GM19099 (cell line): Measurements from ENCODE around the gene MDFI.

Experiments
- POLR2A ChIP-seq: IDR thresholded peaks from 3 replicates; pipeline ENCODE4 v1.6.1; 2011; ENCODE audit warnings: low read depth; ENCODE audit not compliant: insufficient read length; ENCODE audit errors: extremely low read depth

The MDFI gene

DNA sequence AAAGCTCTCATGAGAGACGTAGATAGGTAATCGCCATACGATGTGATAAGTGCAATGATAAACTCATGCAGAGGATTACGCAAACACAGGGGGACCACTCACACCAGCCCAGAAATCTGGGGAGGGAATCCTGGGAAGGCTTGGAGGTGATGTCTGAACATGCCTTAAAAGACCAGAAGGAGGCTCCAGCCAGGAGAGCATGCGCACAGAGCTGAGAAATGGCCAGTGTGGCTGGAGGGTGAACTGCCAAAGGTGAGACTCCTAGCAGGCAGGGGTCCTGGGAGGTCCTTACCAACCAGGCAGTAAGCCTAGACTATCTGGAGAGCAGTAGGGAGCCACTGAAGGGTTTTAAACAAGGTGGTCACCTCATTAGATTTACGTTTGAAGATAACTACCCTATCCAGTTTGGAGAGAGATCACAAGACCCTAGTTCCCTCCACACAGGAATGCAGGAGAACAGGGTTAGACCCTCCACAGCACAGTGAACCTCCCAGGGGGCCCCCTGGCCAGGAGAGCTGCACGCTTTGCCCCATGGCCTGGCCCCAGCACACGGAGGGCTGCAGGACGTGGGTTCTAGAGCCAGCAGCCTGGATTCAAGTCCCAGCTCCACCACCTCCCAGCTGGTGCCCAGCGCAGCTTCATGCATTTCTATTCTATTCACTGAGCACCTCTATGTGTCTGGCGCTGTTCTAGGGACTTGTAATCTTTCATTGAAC, 13.1 kb downstream of the MDFI start:
- TF ChIP-seq POLR2A = no peak

- no peak for TF ChIP-seq POLR2A
Observed at GRCh38 chr6:41651962-41652657, 13.8 kb downstream of the MDFI start.

DNA sequence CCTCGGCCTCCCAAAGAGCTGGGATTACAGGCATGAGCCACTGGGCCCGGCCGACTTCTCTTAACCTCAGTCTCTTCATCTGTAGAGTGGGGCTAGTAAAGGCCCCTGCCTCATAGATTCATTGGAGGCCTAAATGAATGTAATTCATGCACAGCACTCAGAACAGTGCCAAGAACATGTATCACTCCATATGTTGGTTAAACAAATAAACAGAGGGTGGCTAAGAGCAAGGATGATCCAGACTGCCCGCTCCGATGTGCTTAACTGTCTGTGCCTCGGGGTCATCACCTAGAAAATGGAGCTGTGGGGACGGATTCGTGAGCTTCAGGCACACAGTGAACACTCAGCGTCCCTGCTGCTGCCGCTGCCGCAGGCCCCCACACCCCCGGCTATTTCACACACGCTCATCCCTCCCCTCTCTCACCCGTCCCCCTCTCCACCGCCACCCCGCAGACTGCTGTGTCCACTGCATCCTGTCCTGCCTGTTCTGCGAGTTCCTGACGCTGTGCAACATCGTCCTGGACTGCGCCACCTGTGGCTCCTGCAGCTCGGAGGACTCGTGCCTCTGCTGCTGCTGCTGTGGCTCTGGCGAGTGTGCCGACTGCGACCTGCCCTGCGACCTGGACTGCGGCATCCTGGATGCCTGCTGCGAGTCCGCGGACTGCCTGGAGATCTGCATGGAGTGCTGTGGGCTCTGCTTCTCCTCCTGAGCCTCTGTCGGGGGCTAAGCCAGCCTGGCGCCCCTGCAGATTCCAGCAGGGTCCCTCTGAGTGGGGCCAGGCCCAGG, 14.8 kb downstream of the MDFI start:
- no peak for TF ChIP-seq POLR2A

DNA sequence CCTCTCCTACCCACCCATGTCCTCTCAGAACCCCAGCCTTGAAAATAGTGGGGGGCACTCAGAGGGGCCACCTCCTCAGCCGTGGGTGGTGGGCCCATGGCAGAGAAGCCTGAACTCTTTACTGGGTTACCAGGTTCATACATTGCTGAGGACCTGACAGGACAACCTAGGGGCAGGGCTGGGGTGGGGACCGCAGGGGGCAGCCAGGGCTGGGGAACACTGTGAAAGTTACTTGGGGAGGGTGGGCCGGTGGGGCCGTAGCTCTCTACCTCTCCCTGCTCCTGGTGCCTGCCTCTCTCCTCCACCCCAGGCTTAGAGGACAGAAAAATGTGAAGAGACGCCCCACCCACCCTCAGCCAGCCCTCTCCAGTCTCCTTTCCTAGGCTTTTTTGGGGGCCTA, 15.4 kb downstream of the MDFI start:
- no peak for TF ChIP-seq POLR2A

- no peak for TF ChIP-seq POLR2A
Observed at GRCh38 chr6:41654151-41654697, 16.0 kb downstream of the MDFI start.

DNA sequence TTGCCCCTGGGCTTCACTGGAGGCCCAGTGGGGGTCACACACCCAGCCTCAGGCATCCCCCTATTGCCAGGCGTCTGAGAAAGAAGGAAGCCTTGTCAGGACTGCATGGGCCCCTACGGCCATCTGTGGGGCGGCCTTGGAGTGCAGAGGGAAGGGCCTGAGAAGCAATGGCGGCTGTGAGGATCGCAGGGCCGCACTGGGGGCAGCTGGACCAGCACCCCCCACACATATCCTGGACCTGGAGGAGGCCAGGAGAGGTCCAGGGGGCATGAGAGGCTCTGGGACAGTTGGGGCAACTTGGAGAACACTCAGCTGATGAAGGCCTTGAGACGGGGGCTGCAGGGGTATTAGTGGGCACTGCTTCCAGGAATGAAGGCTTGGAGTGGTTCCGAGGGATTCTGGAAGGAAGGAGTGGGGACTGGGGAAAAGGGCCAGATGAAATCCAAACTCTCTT, 16.5 kb downstream of the MDFI start:
- no peak for TF ChIP-seq POLR2A

- TF ChIP-seq POLR2A = no peak
Observed at GRCh38 chr6:41655176-41655575, 16.9 kb downstream of the MDFI start.

GRCh38 chr6:41655646-41656001, 17.4 kb downstream of the MDFI start:
- no peak for TF ChIP-seq POLR2A

DNA sequence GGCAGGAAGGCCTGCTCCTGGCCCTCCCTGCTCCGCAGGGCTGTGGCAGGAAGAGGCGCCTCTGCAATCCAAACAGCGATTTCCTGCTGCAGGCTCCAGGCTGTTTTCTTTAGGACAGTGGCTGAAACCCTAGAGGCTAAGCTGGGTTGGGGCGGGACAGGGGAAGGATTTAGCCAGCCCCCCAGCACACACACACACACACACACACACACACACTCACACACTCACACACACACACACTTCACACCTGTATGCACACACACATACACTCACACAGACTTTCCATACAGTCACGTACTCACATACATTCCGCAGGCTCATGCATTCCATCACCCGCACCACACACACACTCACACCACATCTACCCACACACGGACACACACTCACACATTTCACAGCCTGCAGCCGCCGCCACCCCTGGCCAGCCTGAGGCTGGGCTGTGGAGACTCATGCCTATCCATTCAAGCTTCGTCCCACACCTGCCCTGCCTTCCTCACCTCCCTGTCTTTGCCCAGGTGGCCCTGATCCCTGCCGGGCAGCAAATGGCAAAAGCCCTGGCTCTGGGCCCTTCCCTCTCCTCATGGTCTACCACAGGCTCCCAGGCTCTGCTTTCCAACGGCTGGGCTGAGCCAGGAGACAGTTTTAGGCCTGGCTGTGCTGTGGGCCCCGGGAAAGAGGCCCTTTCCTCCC, 17.9 kb downstream of the MDFI start:
- TF ChIP-seq POLR2A = no peak

GRCh38 chr6:41657131-41658094, 19.1 kb downstream of the MDFI start:
- no peak for TF ChIP-seq POLR2A

GRCh38 chr6:41658636-41659035, 20.4 kb downstream of the MDFI start:
- no peak for TF ChIP-seq POLR2A

- no peak for TF ChIP-seq POLR2A
Observed at GRCh38 chr6:41659935-41660334, 21.7 kb downstream of the MDFI start.

DNA sequence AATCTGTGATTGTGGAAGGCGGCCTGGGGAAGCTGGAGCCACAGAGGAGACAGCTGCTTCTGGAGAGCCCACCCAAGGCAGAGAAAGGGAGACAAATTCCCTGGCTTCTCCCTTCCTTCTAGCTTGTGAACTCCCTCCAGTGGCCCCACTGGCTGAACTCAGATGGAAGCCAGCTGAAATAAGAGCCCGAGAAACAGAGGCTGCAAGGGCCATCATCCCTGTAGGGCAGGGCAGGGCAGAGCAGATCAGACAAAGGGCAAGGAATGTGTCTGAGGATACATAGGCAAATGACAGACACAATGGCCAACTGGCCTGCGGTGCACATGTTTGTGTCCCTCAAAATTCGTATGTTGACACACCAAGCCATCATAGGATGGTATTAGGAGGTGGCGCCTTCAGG, 25.3 kb downstream of the MDFI start:
- TF ChIP-seq POLR2A = no peak

DNA sequence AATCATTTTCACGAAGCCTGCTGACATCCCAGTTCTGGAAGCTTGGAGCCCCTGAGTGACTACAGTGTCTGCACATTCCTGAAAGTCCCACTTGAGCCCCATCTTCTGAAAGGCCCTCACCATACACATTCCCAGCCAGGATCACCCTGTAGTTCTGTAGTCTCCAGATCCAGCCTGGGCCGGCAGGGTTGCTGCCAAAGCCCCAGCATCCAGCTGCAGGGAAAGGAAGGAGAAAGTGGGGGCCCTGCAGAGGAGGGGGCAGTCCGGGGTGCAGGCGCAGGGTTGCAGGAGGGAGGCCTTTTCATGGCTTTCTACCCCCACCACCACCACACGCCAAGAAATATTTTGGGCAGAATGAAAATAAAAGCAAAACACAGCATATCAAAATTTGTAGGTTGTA, 26.0 kb downstream of the MDFI start:
- no peak for TF ChIP-seq POLR2A
